Activated CD8-positive, alpha-beta T cell treated with anti-CD3 and anti-CD28 coated beads for 36 hours (primary cell): ENCODE data around the gene KRTAP10-9. TPM values are rescaled to one million over a fixed set of nuclear protein-coding genes. Genes with fewer than 3 reads are reported as not detected.

Source experiments
- ATAC-seq: fragments of 200-7000 bp; cut with Tn5 transposase; one replicate; pipeline ENCODE4 v1.10.0; 2021; ENCODE audit warnings: mild to moderate bottlenecking, moderate library complexity
- CTCF ChIA-PET: fragments of 350-600 bp; sonication (Branson Sonifier 250); formaldehyde crosslinking; loops from one replicate; lab custom pipeline; 2021; ENCODE audit warnings: antibody characterized with exemption; lab: Charles Lee
- POLR2A ChIA-PET: fragments of 350-600 bp; sonication (Branson Sonifier 250); formaldehyde crosslinking; loops from one replicate; lab custom pipeline; 2021; ENCODE audit warnings: antibody characterized with exemption; lab: Charles Lee
- DNase-seq: peaks from one replicate; pipeline ENCODE4 v3.0.0-alpha.2; 2020
- H3K27ac Mint-ChIP-seq: one replicate; pipeline ENCODE4 v1.8.0; 2021; ENCODE audit warnings: mild to moderate bottlenecking, mixed read lengths
- H3K27me3 Mint-ChIP-seq: one replicate; pipeline ENCODE4 v1.8.0; 2021; ENCODE audit warnings: mixed read lengths
- H3K36me3 Mint-ChIP-seq: one replicate; pipeline ENCODE4 v1.8.0; 2021; ENCODE audit warnings: low read depth, mixed read lengths
- H3K4me1 Mint-ChIP-seq: one replicate; pipeline ENCODE4 v1.8.0; 2021; ENCODE audit warnings: low read depth, mixed read lengths
- H3K4me3 Mint-ChIP-seq: one replicate; pipeline ENCODE4 v1.8.0; 2021; ENCODE audit warnings: mild to moderate bottlenecking, moderate library complexity, mixed read lengths
- H3K9me3 Mint-ChIP-seq: one replicate; pipeline ENCODE4 v1.8.0; 2021; ENCODE audit warnings: mixed read lengths
- intact Hi-C: fragments of 100-400 bp; cut with micrococcal nuclease; formaldehyde crosslinking; loops from one replicate; pipeline ENCODE4 v1.10.0; 2022
- total RNA-seq, 2 experiments: library from RNA; stranded (reverse); gene quantifications; one replicate each; pipeline ENCODE4 v1.2.3, GENCODE V29; 2021
- TF ChIP-seq, protein P1 (sequence below): fragments of 200-600 bp; IDR thresholded peaks from one replicate; pipeline ENCODE4 v1.8.0; 2022; ENCODE audit warnings: antibody characterized with exemption, mild to moderate bottlenecking

Gene KRTAP10-9
- total RNA-seq, 2 experiments from 2014 or later = not detected

DNA sequence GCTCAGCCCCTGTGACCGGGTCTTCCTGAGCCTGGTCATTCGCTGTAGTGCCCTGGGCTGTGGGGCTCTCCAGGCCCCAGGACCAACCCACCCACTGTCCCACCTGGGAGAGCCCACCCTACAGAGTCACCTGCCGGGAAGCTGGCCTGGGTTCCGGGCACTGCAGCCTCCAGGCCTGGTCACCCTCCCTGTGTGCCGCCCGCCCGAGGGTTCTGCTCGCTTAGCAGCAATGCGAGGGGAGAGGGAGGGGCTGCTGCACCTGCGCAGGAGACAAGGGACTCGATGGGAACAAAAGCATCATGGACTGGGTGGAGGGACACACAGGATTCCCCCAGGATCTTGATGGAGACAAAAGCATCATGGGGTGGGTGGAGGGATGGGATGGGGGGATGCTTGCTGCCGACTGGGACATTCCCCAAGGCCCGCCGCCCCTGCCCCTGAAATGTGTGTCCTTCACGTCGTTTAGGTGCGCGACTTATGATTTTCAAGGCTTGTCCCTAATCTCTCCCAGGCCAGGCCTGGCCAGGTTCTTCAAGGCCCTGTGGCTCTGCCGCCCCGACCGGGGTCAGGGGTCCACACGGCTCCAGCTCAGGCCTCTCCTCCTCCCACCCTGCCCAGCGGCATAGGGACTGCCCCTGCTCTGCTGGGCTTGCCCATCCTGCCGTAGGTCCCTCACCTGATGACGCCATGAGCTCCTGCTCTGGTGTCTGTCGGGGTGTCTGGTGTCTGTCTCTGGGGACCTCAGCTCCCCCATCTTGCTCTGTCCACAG is 13.3 kb upstream of the KRTAP10-9 start:
- TF ChIP-seq, protein P1, sequence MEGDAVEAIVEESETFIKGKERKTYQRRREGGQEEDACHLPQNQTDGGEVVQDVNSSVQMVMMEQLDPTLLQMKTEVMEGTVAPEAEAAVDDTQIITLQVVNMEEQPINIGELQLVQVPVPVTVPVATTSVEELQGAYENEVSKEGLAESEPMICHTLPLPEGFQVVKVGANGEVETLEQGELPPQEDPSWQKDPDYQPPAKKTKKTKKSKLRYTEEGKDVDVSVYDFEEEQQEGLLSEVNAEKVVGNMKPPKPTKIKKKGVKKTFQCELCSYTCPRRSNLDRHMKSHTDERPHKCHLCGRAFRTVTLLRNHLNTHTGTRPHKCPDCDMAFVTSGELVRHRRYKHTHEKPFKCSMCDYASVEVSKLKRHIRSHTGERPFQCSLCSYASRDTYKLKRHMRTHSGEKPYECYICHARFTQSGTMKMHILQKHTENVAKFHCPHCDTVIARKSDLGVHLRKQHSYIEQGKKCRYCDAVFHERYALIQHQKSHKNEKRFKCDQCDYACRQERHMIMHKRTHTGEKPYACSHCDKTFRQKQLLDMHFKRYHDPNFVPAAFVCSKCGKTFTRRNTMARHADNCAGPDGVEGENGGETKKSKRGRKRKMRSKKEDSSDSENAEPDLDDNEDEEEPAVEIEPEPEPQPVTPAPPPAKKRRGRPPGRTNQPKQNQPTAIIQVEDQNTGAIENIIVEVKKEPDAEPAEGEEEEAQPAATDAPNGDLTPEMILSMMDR = no peak
- DNase-seq = no peak
- H3K27me3 Mint-ChIP-seq = no peaks in the 10 kb centered on the region
- H3K27ac Mint-ChIP-seq = no peak overlapping the region
- intact Hi-C loops = no loop called here
- peaks cover under 1% of the 10 kb centered on the region for H3K36me3 Mint-ChIP-seq
- ChIA-PET POLR2A (no interaction called here), CTCF (no interaction called here)
- H3K4me1 Mint-ChIP-seq = peaks cover 28% of the 10 kb centered on the region
- peaks cover 19% of the 10 kb centered on the region for H3K9me3 Mint-ChIP-seq
- no peak overlapping the region for H3K4me3 Mint-ChIP-seq
- no peak for ATAC-seq

DNA sequence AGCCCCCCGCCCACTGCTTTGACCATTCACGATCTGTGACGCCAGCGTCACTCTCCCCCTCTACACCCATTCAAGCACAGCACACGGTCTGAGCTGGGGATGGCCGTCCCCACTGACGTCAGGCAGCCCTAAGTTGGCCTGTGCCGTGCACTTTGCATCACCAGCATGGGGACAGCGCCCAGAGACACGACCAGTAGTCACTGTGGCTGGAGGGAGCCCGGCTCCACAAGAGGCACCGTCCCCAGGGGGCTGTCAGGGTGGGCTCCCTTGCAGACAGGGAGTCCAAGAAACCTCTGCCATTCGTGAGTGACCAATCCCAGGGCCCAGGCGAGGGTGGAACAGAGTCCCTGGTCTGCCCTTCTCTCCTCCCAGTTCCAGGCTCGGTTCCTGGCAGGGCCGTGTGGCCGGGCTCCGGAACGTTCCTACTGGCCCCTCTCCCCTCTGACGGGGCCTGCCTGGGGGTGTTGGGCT is 12.7 kb upstream of the KRTAP10-9 start:
- Mint-ChIP-seq H3K9me3 (peaks cover 24% of the 10 kb centered on the region), H3K4me3 (no peak overlapping the region), H3K36me3 (peaks cover 7% of the 10 kb centered on the region), H3K27me3 (no peaks in the 10 kb centered on the region), H3K27ac (no peak overlapping the region), H3K4me1 (peaks cover 34% of the 10 kb centered on the region)
- no peak for DNase-seq
- TF ChIP-seq, protein P1 = no peak
- intact Hi-C loops = no loop called here
- ChIA-PET CTCF (no interaction called here), POLR2A (no interaction called here)
- no peak for ATAC-seq

DNA sequence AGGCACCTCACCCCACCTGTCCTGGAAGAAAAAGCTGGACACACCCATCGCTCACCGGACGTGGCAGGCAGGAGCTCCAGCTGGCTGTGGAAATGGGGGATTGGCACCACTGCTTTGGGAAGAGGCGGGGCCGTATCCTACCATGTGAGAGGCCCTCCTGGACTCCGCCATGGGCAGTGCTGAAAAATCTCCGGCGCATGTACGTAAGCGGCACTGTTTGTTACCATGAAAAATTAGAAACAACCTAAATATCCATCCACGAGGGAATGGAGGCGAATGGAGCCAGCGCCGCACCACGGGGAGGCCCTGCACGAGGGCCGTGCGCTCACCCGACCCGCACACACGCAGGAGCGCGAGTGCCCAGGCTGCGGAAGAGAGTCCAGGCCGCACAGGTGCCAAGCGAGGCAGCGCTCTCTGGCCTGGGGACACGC is 11.9 kb upstream of the KRTAP10-9 start:
- CTCF ChIA-PET = no interaction called here
- intact Hi-C loops = no loop called here
- ATAC-seq = no peak
- Mint-ChIP-seq H3K27ac (no peak overlapping the region), H3K9me3 (peaks cover 25% of the 10 kb centered on the region), H3K27me3 (no peaks in the 10 kb centered on the region), H3K36me3 (peaks cover 14% of the 10 kb centered on the region), H3K4me1 (peaks cover 39% of the 10 kb centered on the region), H3K4me3 (no peak overlapping the region)
- TF ChIP-seq, protein P1 = no peak
- POLR2A ChIA-PET = no interaction called here
- DNase-seq = no peak

DNA sequence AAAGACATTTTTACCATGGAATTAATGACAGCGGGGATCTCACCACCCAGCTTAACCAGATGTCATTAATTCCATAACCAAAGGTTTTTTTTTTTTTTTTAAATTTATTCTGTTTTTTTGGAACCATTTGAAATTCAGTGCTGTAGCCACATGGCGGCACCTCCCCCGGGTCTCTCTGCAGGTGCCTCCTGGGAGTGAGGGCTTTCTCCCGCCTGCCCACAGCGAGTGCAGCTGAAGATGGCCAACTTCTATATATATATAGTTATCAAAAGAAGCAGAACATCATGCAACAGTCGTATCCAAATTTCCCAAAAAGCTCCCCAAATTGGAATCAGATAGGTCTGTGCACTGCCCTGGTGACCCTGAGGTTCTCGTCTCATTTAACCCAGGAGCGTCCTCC is 11.4 kb upstream of the KRTAP10-9 start:
- ChIA-PET POLR2A (no interaction called here), CTCF (no interaction called here)
- intact Hi-C loops = no loop called here
- H3K36me3 Mint-ChIP-seq = peaks cover 17% of the 10 kb centered on the region
- H3K27ac Mint-ChIP-seq = no peak overlapping the region
- ATAC-seq (no peak), DNase-seq (no peak)
- no peaks in the 10 kb centered on the region for H3K27me3 Mint-ChIP-seq
- no peak overlapping the region for H3K4me3 Mint-ChIP-seq
- TF ChIP-seq, protein P1 = no peak
- peaks cover 41% of the 10 kb centered on the region for H3K4me1 Mint-ChIP-seq
- peaks cover 28% of the 10 kb centered on the region for H3K9me3 Mint-ChIP-seq

DNA sequence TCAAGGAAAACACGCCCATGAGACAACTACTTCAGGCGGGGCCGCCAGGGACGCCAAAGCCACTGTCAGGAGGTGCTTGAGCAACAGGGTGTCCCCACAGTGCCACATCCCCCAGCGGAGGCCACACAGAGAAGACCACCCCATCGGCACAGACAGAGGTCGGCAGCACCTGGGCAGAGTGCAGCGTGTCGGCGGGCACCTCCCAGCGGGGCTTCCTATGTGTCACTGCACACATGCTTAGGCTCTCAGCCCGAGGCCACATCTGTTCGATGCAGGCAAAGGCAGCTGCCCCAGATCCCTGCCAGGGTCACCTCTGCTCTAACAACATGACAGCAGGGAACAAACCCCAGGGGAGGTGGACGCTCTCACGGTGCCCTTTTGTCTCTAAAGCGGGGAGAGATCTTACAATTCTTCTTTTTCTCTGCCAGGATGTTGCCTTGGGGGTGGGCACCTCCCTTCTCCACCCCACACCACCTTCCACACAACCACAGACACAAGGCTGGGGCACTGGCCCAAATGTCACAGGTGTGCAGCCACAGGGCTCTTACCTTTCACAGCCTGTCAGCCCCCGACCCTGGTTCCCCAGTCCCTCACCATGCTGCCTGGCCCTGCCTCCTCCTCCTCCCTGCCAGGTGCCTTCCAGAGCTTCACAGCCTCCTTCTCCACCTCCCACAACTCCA is 10.8 kb upstream of the KRTAP10-9 start:
- H3K4me1 Mint-ChIP-seq = peaks cover 41% of the 10 kb centered on the region
- ChIA-PET CTCF (no interaction called here), POLR2A (interaction anchor here (0.6 kb wide), 1 partner anchor 308 kb away, joined by 3 read pairs; no protein-coding TSS in a partner anchor)
- H3K9me3 Mint-ChIP-seq = peaks cover 30% of the 10 kb centered on the region
- ATAC-seq (no peak), DNase-seq (no peak)
- TF ChIP-seq, protein P1 = no peak
- H3K27me3 Mint-ChIP-seq = no peaks in the 10 kb centered on the region
- H3K4me3 Mint-ChIP-seq = no peak overlapping the region
- H3K27ac Mint-ChIP-seq = no peak overlapping the region
- intact Hi-C loops = no loop called here
- peaks cover 20% of the 10 kb centered on the region for H3K36me3 Mint-ChIP-seq
